CD4-positive, alpha-beta T cell treated with Interleukin-4 for 1 hour (primary cell): ENCODE measurements around the gene TARP.

Experiments
- DNase-seq, 2 donors: peaks; one replicate each; pipeline ENCODE4 v3.0.0-alpha.2; 2020 to 2022

The TARP gene

DNA sequence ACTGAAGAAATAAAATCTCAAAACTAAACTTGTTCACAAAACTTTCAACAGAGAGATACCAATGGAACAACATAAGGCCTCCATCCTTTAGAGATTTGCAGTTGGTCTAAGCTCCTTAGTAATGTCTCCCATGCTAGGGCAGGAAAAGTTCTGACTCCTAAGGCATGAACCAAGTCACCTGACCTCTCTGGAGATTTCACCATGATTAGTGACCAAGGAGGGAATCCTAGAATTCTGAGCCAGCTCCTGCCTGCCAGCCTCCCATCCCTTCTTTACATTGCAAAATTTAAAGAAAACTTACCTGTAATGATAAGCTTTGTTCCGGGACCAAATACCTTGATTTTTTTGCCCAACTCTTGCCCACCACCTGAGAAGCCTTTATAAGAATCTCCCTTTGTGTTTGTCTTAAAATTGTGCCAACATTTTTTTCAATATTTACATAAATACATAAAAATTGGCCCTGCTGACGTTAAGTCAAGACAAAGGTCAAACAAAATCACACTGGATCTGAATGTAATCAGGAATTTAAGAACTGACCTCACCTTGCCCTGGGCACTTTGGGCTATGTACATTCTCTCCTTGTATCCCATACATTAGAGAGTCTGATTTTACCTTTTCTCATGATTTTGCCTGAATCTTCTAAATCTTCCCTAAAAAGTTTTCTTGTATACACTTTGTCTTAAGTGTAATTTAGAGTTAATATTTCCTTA is at the start of gene TARP:
Gene TARP (minus strand): TSS at position 351 of the 710 bp plus-strand sequence.
- no peak for DNase-seq

- no peak for DNase-seq
Measured at GRCh38 chr7:38323156-38323555, 49.7 kb upstream of the TARP start.

DNA sequence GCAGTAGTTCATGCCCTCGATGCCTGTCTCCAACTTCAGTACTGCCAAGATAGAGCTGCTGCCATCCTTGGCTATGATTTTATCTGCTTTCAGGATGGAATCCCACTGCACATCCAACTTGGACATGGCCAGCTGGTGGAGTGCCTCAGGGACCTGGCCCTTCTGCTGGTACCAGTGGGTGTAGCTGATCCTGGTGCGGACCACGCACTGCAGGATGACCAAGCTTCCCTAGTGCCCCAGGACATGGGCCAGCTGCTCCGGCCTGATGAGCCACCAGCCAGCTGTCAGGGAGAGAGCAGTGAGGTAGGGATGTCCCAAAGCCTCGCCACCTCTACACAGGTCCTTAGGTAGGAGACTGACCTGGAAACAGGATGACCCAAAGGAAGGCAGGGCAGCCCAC is 49.0 kb upstream of the TARP start:
- DNase-seq: no peak

GRCh38 chr7:38321967-38322366 is 48.5 kb upstream of the TARP start:
- no peak for DNase-seq

- no peak for DNase-seq
Measured at GRCh38 chr7:38321515-38321944, 48.1 kb upstream of the TARP start.

GRCh38 chr7:38321050-38321449 is 47.6 kb upstream of the TARP start:
- no peak for DNase-seq

GRCh38 chr7:38319873-38320272 is 46.4 kb upstream of the TARP start:
- DNase-seq: no peak

GRCh38 chr7:38318803-38319416 is 45.5 kb upstream of the TARP start:
- peak; percentile 52 to 56 for DNase-seq

DNA sequence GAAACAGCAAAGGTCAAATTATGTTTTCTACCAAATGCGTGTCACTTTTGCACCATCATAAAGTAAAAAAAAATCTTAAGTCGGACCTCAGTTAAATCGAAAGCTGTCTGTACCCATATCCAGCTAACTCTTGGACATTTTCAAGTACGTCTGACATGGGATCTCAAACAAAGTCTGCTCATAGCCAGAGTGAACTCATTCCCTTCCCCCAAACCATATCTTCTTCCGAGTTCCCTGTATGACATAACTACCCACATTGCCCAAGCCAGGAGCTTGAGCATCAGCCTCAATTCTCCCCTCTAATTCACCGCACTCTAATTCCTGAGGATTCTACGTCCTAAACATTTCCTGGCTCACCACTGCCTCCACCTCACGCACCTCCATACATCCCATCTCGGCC is 44.8 kb upstream of the TARP start:
- no peak for DNase-seq

DNA sequence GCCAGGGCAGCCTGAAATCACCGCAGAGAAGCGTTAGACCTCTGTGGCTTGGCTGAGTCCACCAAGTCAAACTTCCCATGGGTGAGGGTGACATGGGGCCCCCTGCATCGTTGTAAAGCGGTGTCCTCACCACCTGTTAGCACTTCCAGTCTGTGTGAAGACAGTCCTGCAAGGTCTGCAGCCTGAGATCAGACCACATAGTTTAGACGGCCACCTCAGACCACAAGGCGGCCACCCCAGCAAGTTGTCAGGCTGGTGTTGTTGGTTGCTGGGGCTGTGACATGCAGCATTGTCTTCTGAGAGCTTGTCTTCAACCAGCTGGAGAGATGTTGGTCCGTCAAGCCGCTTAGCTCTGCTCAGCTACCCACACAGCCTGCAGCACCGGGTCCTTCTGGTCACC is 44.1 kb upstream of the TARP start:
- peak; percentile 61 to 77 for DNase-seq

GRCh38 chr7:38316733-38317360 is 43.4 kb upstream of the TARP start:
- DNase-seq: no peak

GRCh38 chr7:38315410-38315809 is 42.0 kb upstream of the TARP start:
- DNase-seq: no peak

- no peak for DNase-seq
Measured at GRCh38 chr7:38312821-38313220, 39.4 kb upstream of the TARP start.

DNA sequence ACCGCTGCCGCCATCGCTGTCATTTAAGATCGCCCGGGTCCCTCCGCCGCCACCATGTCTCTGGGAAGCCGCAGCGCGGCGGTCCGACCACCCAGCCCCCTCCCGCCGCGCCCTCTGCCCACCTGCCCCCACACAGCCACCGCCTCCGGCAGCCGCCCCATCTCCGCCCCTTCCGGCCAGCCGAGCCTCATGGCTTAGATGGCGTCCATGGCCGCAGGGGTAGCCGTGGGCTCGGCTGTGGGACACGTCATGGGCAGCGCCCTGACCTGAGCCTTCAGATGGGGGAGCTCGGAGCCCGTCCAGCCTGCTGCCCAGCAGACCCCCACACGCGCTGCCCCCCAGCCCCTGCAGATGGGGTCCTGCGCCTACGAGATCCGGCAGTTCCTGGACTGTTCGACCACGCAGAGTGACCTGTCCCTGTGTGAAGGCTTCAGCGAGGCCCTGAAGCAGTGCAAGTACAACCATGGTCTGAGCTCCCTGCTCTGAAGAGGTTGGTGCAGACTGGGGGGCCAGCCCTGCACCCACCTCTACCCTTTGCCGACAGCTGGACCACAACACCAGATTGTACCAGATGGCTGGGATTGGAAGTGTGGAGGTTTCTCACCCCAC is 38.0 kb upstream of the TARP start:
- DNase-seq: peak in 1 of 2 donors; percentile 21

GRCh38 chr7:38310591-38311101 is 37.2 kb upstream of the TARP start:
- peak in 1 of 2 donors; percentile 33 for DNase-seq

GRCh38 chr7:38309555-38309954 is 36.1 kb upstream of the TARP start:
- DNase-seq: peak in 1 of 2 donors; percentile 37

DNA sequence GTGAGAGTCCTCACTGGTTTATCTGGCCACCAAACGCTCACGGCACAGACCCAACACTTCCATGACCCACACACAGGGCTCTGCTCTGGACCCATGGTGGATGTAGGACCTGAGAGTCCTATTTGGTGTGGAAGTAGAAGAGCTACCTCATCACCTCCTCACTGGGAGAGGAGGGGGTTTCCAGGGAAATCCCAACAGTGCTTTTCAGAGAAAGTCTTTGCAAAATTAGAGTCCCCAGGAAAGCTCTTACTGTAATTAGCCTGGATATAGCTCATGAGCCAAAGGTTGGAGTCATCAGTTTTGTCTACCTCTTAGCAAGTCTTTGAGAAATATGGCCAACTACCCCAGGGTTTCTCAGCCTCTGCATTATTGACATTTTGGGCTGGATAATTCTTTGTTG is 34.7 kb upstream of the TARP start:
- DNase-seq: no peak

DNA sequence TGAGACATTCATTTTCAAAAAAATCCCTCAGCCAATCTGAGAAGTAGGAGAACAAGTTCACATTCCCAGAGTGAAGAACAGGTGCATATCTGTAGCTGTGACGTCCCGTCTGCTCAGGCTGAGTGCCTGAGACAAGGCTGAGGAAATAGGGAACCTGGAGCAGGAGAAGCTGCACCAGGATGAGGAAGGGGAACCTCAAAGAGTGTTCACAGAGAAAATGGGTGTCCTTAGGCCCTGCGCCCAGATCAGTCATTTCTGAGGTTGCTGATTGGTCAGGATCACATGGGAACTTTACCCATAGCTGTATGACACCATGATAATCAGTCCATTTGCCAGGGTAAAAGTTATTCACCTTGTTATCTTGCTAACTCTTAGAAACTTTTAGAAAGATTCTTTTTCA is 34.2 kb upstream of the TARP start:
- no peak for DNase-seq

DNA sequence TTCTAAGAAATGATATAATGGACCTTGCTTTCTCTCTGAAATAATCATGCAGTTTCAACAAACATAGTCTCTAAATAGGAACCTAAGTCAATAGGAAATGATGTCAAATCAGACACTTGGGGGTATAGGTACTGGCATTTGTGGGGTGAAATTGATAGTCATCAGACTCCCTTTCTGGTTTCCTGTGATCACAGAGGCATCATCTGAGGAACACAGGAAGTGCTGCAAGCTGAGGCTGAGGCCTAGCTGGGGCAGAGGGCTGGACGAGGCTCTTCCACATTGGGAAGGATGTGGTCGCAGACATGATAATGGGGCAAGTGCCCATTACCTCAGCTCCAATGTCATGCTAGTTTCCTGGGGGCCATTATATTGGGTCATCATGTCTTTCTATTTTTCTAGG is 33.5 kb upstream of the TARP start:
- DNase-seq: peak; percentile 51 to 71

GRCh38 chr7:38306171-38306570 is 32.7 kb upstream of the TARP start:
- no peak for DNase-seq

DNA sequence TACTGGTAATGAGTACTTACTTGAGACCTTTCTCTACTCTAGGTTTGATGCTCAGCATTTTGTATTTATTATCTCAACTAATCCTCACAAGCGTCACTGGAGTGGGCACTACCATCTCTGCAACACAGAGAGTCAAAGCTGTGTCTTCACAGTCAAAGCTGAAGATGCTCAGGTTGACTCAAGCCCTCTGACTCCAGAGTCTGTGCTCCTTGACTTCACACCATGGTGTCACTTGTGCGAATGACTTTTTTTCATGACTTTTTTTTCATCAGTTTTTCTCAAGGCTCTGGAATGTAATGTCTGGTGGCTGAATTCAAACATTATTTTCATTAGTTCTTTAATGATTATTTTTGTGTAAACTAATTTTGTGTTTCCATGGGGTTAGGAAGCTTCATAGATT is 30.4 kb upstream of the TARP start:
- no peak for DNase-seq

DNA sequence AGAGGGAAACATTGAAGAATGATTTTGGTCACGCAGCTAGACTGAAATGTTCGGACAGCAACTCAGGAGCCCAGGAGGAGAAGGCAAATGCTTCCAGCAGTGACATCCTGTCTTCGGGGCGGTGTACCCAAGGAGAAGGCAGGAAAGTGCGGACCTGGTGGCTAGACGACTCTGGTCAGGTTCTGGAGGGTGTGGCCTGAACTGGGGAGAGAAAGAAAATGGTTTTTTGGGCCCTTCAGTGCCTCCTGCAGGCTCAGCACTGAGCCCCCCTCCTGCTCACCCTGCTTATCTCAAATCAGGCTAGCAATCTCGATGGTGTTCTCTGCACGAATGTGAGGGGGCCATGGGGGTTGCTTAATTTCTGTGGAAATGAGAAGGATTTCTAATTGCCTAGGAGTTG is 26.7 kb upstream of the TARP start:
- DNase-seq: peak in 1 of 2 donors; percentile 36

GRCh38 chr7:38299275-38299931 is 26.0 kb upstream of the TARP start:
- DNase-seq: no peak
